WI38 (cell line): ENCODE results near the gene STXBP6.
"Not testable (repeated sequence)": the region's sequence is repeated elsewhere in the genome, so short reads cannot be mapped to it uniquely, and the experiment has no call there.

Experiments used
- H3K4me3 ChIP-seq: 2 replicates; pipeline ENCODE4 v1.5.1; 2011; ENCODE audit warnings: low read depth, mild to moderate bottlenecking, control low read depth, low read length
- TF ChIP-seq, protein P1 (sequence below): IDR thresholded peaks from 2 replicates; pipeline ENCODE4 v1.5.1; 2012; ENCODE audit warnings: low read depth, mild to moderate bottlenecking, control low read depth, low read length

STXBP6 gene

GRCh38 chr14:24838945-24839616 lies 210.9 kb downstream of the STXBP6 start:
- TF ChIP-seq, protein P1, sequence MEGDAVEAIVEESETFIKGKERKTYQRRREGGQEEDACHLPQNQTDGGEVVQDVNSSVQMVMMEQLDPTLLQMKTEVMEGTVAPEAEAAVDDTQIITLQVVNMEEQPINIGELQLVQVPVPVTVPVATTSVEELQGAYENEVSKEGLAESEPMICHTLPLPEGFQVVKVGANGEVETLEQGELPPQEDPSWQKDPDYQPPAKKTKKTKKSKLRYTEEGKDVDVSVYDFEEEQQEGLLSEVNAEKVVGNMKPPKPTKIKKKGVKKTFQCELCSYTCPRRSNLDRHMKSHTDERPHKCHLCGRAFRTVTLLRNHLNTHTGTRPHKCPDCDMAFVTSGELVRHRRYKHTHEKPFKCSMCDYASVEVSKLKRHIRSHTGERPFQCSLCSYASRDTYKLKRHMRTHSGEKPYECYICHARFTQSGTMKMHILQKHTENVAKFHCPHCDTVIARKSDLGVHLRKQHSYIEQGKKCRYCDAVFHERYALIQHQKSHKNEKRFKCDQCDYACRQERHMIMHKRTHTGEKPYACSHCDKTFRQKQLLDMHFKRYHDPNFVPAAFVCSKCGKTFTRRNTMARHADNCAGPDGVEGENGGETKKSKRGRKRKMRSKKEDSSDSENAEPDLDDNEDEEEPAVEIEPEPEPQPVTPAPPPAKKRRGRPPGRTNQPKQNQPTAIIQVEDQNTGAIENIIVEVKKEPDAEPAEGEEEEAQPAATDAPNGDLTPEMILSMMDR, result no peak

GRCh38 chr14:24837280-24838046 lies 212.5 kb downstream of the STXBP6 start:
- TF ChIP-seq, protein P1, result no peak
- H3K4me3 ChIP-seq, result no peak overlapping the region

More at GRCh38 chr14:24838945-24839616, 210.9 kb downstream of the STXBP6 start:
- no peak overlapping the region for H3K4me3 ChIP-seq

- H3K4me3 ChIP-seq, result not testable (repeated sequence)
Observed at GRCh38 chr14:24836324-24836723, 213.6 kb downstream of the STXBP6 start.

GRCh38 chr14:24834956-24835355 lies 215.0 kb downstream of the STXBP6 start:
- no peak overlapping the region for H3K4me3 ChIP-seq
- TF ChIP-seq, protein P1, result no peak

- no peak overlapping the region for H3K4me3 ChIP-seq
- TF ChIP-seq, protein P1, result no peak
Observed at GRCh38 chr14:24833385-24833784, 216.6 kb downstream of the STXBP6 start.

DNA sequence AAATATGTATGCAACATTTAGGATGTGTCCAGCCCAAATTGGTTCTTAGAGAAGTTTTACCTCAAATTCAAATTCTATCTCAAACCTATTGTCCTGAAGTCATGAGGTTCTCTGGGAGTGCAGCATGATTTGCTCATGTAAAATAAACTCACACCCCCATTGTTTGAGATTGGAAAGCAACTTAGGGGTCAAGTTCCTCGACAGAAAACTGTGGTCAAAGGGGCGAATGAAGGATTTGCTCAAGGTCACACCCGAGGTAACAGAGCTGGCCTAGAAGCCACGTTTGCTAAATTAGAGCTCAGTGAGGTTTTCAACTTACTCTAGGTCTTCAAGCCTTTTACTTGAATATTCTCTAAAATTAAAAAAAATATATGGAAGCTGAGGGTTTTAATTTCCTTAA lies 218.3 kb downstream of the STXBP6 start:
- TF ChIP-seq, protein P1, result no peak

DNA sequence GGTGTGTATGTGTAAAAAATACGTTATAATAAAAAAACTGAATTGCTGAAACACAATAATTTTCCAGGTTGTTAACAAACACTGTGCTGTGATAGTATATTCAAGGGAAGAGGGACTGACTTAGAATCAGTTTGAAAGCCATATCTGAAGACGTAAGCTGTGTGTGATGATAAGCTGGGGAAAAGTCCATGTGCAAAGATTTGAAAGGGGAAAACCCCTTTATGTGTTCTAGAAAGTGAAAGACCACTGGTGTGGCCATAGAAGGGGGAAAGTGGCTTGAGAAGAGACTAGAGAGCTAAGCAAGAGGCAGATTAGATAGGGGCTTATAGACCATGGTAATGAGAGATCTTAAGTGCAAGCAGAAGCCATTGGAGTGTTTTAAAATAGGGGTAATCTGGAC lies 220.1 kb downstream of the STXBP6 start:
- TF ChIP-seq, protein P1, result no peak
- no peak overlapping the region for H3K4me3 ChIP-seq

More for the DNA sequence above, 218.3 kb downstream of the STXBP6 start:
- H3K4me3 ChIP-seq, result no peak overlapping the region
